B cell (primary cell): ENCODE data around the gene MICAL3. TPM values are rescaled to one million over a fixed set of nuclear protein-coding genes. Genes with fewer than 3 reads are reported as not detected.
A peak's percentile ranks its signal among the peaks of the same experiment; 100 is the strongest.

Experiments used
- ATAC-seq: fragments of 200-7000 bp; cut with Tn5 transposase; one replicate; pipeline ENCODE4 v1.10.0; 2021; ENCODE audit warnings: low read depth, mild to moderate bottlenecking, moderate number of reproducible peaks, moderate library complexity
- CTCF ChIA-PET: fragments of 350-600 bp; sonication (Branson Sonifier 250); formaldehyde crosslinking; loops from one replicate; lab custom pipeline; 2021; ENCODE audit warnings: antibody characterized with exemption, inconsistent platforms; lab: Charles Lee
- POLR2A ChIA-PET: fragments of 350-600 bp; sonication (Branson Sonifier 250); formaldehyde crosslinking; loops from one replicate; lab custom pipeline; 2021; ENCODE audit warnings: antibody characterized with exemption; lab: Charles Lee
- DNase-seq: peaks from one replicate; pipeline ENCODE4 v3.0.0; 2013
- H2AFZ ChIP-seq: 2 replicates; pipeline ENCODE4 v1.6.1; 2012; ENCODE audit warnings: mild to moderate bottlenecking, low read depth, low read length; ENCODE audit not compliant: insufficient read depth, poor library complexity, severe bottlenecking
- H3K27ac ChIP-seq, 2 donors: 1 replicate in 1 of 2; 2 replicates in 1 of 2; pipeline ENCODE4 v1.5.1; 2012 to 2013; ENCODE audit warnings: low read length in 2 of 2, mild to moderate bottlenecking in 2 of 2, moderate library complexity in 1 of 2
- H3K27me3 ChIP-seq, 4 experiments: fragments of 200-600 bp in 1 of 4; sonication (generic) in 1 of 4; replicated peaks in 1 of 4; 1 replicate in 2 of 4; 2 replicates in 2 of 4; pipeline versions ENCODE4 v1.6.1 to v1.7.0; 2013 to 2016; ENCODE audit warnings: low read length in 3 of 4, mild to moderate bottlenecking in 2 of 4, mixed read lengths in 1 of 4, moderate library complexity in 1 of 4; ENCODE audit not compliant: insufficient read depth in 4 of 4, control insufficient read depth in 3 of 4; ENCODE audit errors: control extremely low read depth in 1 of 4
- H3K36me3 ChIP-seq, 2 experiments: replicated peaks in 1 of 2; 1 replicate in 1 of 2; 2 replicates in 1 of 2; pipeline versions ENCODE4 v1.6.1 to v1.7.1; 2013; ENCODE audit warnings: low read length in 1 of 2; ENCODE audit not compliant: insufficient read depth in 2 of 2, control insufficient read depth in 1 of 2; ENCODE audit errors: control extremely low read depth in 1 of 2, extremely low read depth in 1 of 2
- H3K4me1 ChIP-seq, 2 donors: fragments of 200-600 bp in 1 of 2; sonication (generic) in 1 of 2; 1 replicate in 1 of 2; 2 replicates in 1 of 2; pipeline versions ENCODE4 v1.5.1 to v1.6.1; 2013 to 2017; ENCODE audit warnings: low read length in 2 of 2; ENCODE audit not compliant: control insufficient read depth in 2 of 2, insufficient read depth in 2 of 2
- H3K4me2 ChIP-seq: replicated peaks from 2 replicates; pipeline ENCODE3; 2012; ENCODE audit warnings: mild to moderate bottlenecking, low read depth, low read length; ENCODE audit not compliant: poor library complexity, severe bottlenecking
- H3K4me3 ChIP-seq, 5 experiments: fragments of 200-600 bp in 1 of 5; sonication (generic) in 1 of 5; 1 replicate in 3 of 5; 2 replicates in 2 of 5; pipeline versions ENCODE4 v1.5.1 to v1.7.0; 2011 to 2016; ENCODE audit warnings: low read length in 4 of 5, mild to moderate bottlenecking in 4 of 5, low read depth in 2 of 5, control low read depth in 1 of 5, moderate library complexity in 1 of 5; ENCODE audit not compliant: insufficient read depth in 1 of 5; ENCODE audit errors: control extremely low read depth in 1 of 5, extremely low read depth in 1 of 5
- H3K79me2 ChIP-seq: fragments of 200-600 bp; sonication (generic); one replicate; pipeline ENCODE4 v1.6.0; 2016; ENCODE audit warnings: low read length; ENCODE audit not compliant: control insufficient read depth, insufficient read depth
- H3K9ac ChIP-seq: fragments of 200-600 bp; sonication (generic); 2 replicates; pipeline ENCODE4 v1.6.1; 2017; ENCODE audit warnings: mild to moderate bottlenecking, low read length, moderate library complexity
- H3K9me3 ChIP-seq, 3 donors: one replicate each; pipeline versions ENCODE4 v1.6.1 to v1.7.1; 2013; ENCODE audit warnings: low read length in 2 of 3; ENCODE audit not compliant: control insufficient read depth in 2 of 3, insufficient read depth in 1 of 3; ENCODE audit errors: control extremely low read depth in 1 of 3
- H4K20me1 ChIP-seq: 2 replicates; pipeline ENCODE4 v1.6.0; 2012; ENCODE audit warnings: mild to moderate bottlenecking, low read length; ENCODE audit not compliant: insufficient read depth, control insufficient read depth, poor library complexity, severe bottlenecking
- H3K27ac Mint-ChIP-seq: one replicate; pipeline ENCODE4 v1.8.0; 2021; ENCODE audit warnings: mixed read lengths
- H3K27me3 Mint-ChIP-seq: one replicate; pipeline ENCODE4 v1.8.0; 2021; ENCODE audit warnings: mixed read lengths
- H3K4me1 Mint-ChIP-seq: one replicate; pipeline ENCODE4 v1.8.0; 2021; ENCODE audit warnings: mixed read lengths
- H3K4me3 Mint-ChIP-seq: one replicate; pipeline ENCODE4 v1.8.0; 2021; ENCODE audit warnings: mixed read lengths
- H3K9me3 Mint-ChIP-seq: one replicate; pipeline ENCODE4 v1.8.0; 2022; ENCODE audit warnings: mixed read lengths; ENCODE audit not compliant: insufficient read depth
- CTCF ChIP-seq: fragments of 200-600 bp; IDR thresholded peaks from one replicate; pipeline ENCODE4 v1.8.0; 2022; ENCODE audit warnings: antibody characterized with exemption, mild to moderate bottlenecking
- EZH2 ChIP-seq: IDR thresholded peaks from 2 replicates; pipeline ENCODE4 v1.6.1; 2012; ENCODE audit warnings: borderline replicate concordance, low read depth, mild to moderate bottlenecking, moderate library complexity, low read length; ENCODE audit not compliant: insufficient read depth, poor library complexity, severe bottlenecking
- WGBS: methylation state at CpG from one replicate; pipeline ENCODE4 v1.1.5; 2013; ENCODE audit warnings: missing lambda C conversion rate; ENCODE audit not compliant: insufficient coverage; 5-methylcytosine and 5-hydroxymethylcytosine counted together
- intact Hi-C: fragments of 100-400 bp; cut with micrococcal nuclease; formaldehyde crosslinking; loops from one replicate; pipeline ENCODE4 v1.10.0; 2022
- polyA plus RNA-seq: library from polyadenylated mRNA; depleted of rRNA; stranded (reverse); fragments of >200 nt; gene quantifications from 2 replicates; pipeline ENCODE4 v1.2.3, GENCODE V29; 2012
- total RNA-seq, 2 donors: library from RNA; stranded (reverse); fragments of 120-200 nt in 1 of 2; gene quantifications; 1 replicate in 1 of 2; 2 replicates in 1 of 2; pipeline versions ENCODE4 v1.2.3 to v1.2.4, GENCODE V29; 2013 to 2022

The MICAL3 gene
- total and polyA plus RNA-seq, 2 donors (not counting 1 experiment from before 2014, with no cell fraction given): 50.5 to 253 TPM

DNA sequence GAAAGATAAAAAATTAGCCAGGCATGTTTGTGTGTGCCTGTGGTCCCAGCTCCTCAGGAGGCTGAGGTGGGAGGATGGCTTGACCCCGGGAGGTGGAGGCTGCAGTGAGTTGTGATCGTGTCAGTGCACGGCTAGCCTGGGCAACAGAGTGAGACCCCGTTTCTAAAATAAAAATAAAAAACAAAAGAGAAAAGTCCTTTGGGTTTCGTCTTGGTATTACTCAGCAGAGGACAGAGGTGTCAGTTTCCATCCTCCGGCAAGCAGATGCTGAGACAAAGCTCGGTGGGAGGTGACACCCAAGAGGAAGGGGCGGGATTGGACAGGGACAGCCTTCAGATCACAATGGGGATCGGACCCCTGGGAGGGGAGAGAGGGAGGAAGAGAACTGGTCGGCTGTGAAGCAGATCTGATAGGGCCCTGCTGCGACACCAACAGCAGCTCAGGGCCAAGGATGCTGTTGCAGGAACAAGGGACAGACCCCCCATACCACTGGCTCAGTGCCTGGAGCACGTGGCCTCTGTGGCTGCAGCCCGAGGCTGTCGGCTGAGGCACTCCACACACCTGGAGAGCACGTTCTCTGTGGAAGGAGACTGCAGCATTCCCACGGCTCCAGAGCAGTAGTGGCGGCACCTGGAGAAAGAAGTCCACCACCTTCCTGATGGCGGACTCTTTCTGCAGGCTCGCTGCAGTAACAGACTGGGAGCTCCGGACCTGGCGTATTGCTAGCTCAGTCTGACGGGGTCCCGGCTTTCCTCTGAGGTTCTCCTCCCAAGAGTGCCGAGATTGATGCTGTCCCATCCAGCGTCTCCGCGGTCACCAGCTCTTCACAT lies 244.9 kb downstream of the MICAL3 start:
- peak; percentile 19 for DNase-seq

More for the DNA sequence above, 244.9 kb downstream of the MICAL3 start:
- Mint-ChIP-seq H3K4me1 (peaks cover 72% of the 10 kb centered on the region), H3K27me3 (no peaks in the 10 kb centered on the region), H3K9me3 (no peaks in the 10 kb centered on the region), H3K27ac (peak overlapping the region; percentile 79), H3K4me3 (peak overlapping the region; percentile 96)
- H3K4me1 ChIP-seq: peaks cover 51 to 72% of the 10 kb centered on the region in 2 donors
- no peak for ATAC-seq
- no peaks in the 10 kb centered on the region for H3K36me3 ChIP-seq
- ChIA-PET CTCF (interaction anchor here (0.9 to 3.0 kb wide), 5 partner anchors 10 to 297 kb away, joined by 3 to 10 read pairs (median 4); no protein-coding TSS in a partner anchor), POLR2A (interaction anchor here (0.9 kb wide), 1 partner anchor 18 kb away, joined by 9 read pairs; no protein-coding TSS in a partner anchor)
- H3K9me3 ChIP-seq: peaks cover 0 to 12% (median 0%) of the 10 kb centered on the region in 3 donors
- no peak for TF ChIP-seq EZH2
- TF ChIP-seq CTCF: no peak
- H3K9ac ChIP-seq: no peak overlapping the region
- 68% methylated on average over 21 of the region's 27 CpGs for WGBS
- no peak overlapping the region for H3K4me3 ChIP-seq
- peaks cover 5% of the 10 kb centered on the region for H4K20me1 ChIP-seq
- H3K79me2 ChIP-seq: peaks cover 32% of the 10 kb centered on the region
- peak overlapping the region; percentile 88 for H3K4me2 ChIP-seq
- no peak overlapping the region for H3K27ac ChIP-seq
- H2AFZ ChIP-seq: no peak overlapping the region
- H3K27me3 ChIP-seq: no peaks in the 10 kb centered on the region
- intact Hi-C loops: no loop called here
